Embryonic facial prominence (tissue), 1 donor: ENCODE data around the gene DOCK6.

Experiments used
- DNase-seq: peaks from one replicate; pipeline ENCODE4 v3.0.0-alpha.2; 2016; ENCODE audit errors: extremely low spot score

Gene DOCK6

DNA sequence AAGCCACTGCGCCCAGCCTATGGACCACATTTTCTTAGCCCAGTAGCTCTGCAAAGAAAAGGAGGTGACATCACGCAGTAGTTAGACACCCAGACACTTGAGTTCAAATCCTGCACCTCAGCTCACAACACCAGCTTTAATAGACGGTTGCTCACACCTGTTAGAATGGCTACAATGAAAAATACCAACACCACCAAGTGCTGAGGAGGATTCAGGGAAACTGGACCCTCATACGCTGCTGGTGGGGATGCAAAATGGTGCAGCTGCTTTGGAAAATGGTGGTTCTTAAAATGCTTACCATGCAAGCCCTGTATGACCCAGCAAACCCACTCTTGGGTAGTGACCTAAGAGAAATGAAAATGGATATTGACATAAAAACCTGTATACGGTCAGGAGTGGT is 11.7 kb upstream of the DOCK6 start:
- no peak for DNase-seq

DNA sequence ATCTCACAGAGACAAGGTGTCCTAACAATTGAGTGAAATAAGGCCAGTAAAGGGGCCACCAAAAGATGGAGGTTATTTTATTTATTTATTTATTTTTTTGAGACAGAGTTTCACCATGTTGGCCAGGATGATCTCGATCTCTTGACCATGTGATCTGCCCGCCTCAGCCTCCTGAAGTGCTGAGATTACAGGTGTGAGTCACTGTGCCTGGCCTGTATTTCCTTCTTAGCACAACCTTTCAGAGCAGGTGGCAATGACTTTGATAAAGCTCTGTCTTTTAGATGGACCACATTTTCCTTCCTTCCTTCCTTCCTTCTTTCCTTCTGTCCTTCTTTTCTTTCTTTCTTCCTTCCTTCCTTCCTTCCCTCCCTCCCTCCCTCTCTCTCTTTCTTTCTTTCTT is 11.0 kb upstream of the DOCK6 start:
- DNase-seq: no peak

DNA sequence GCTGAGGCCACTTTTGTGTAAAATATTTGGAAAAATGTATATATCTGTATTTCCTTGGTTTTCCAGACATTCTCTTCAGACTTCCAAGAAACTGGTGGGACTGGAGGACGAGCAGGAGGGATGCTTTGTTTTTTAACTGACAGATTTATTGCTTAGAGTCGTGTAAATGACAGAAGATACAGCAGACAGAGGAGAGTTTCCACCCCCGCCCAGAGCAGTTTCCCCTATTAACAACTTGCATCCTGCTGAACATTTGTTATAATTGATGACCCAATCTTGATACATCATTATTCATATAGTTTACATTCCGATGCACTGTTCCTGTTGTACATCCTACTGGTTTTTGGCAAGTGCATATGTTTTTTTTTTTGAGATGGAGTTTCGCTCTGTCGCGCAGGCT is 7.1 kb upstream of the DOCK6 start:
- no peak for DNase-seq

DNA sequence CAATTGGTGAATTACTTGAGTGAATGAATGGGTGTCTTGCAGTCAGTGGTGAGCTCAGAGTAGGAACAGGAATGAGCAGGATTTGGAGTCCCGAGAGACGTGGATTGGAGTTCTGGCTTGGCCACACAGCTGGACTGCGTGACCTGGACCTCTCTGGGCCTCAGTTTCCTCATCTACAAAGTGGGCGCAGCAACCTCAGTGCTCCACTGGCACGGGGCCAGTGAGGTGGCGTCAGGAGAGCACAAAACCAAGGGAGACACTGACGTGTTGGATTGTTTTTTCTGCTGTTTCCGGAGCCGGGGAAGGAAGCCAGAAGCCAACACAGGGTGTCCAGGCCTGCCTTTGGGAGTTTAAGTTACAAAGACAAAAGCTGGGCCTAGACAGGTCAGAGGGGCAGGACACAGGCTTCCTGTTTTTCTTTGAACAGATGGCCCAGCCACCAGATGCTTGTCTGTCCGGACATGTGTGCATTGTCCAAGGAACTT is 6.5 kb upstream of the DOCK6 start:
- DNase-seq: no peak

DNA sequence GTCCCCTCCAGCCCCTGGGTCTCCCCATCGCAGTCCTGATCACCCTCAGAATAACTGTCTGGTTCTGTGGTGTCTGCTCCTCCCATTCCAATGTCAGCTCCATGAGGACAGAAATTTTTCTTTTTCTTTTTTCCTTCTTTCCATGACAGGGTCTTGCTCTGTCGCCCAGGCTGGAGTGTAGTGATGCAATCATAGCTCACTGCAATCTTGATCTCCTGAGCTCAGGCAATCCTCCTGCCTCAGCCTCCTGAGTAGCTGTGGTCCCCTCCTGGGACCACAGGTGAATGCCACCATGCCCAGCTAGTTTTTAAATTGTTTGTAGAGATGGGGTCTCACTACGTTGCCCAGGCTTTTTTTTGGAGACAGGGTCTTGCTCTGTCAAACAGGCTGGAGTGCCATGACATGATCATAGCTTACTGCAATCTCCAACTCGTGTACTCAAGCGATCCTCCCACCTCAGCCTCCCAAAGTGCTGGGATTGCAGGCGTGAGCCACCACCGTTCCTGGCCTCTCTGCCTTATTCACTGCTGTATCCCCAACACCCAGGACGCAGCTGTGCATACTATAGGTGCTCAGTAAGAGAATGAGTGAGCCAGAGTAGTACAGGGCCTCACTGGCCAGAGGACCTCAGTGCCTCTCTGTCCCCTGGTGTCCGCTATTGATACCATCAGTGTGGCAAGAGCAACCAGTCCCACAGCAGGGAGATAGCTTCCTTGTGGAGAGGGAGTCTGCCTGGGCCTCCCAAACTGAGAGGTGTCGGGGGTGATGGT is 5.2 kb upstream of the DOCK6 start:
- DNase-seq: no peak

DNA sequence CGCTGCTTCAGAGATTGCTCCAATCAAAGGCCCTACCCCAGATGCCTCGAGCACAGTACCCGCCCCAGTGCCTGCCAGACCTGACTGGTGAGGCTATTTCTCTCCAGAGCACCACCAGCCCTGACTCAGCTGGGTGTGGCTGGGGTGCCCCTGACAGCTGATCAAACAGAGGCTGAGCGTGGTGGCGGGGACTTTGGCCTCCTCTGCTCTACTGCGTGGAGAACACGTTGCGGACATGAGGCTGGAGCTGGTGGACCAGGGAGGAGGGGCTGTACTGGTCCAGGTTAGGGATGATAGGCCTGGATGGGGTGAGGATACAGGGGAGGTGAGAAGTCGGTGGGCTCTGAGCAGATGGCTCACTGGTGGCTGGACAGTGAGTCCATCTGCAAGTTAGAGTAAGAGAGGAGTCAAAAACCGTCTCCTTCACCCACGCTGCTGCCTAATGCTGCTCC is 3.5 kb upstream of the DOCK6 start:
- DNase-seq: no peak

DNA sequence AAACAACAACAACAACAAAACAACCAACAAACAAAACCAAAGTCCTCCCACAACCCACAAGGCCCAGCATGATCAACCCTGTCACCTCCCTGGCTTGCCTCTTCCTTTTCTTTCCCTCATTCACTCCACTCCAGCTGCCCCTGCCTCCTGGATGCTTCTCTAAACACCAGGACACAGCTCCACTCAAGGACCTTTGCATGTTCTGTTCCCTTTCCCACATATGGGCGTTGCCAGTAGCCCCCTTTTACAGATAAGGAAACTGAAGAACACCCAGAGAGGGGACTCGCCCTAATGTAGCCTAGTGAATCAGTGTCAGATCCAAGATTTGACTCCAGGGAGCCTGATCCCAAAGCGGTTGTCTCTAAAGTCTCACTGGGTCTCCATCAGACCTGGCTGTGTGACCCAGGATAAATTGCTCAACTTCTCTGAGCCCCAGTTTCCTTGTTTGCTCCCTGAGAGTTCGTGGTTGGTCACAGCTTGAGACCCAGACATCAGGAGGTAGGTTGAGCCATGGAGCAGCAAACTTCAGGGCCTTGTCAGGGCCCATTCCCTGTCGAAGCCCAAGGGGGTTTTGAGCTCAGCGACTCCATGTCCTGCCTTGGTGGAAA is 3.0 kb upstream of the DOCK6 start:
- no peak for DNase-seq

DNA sequence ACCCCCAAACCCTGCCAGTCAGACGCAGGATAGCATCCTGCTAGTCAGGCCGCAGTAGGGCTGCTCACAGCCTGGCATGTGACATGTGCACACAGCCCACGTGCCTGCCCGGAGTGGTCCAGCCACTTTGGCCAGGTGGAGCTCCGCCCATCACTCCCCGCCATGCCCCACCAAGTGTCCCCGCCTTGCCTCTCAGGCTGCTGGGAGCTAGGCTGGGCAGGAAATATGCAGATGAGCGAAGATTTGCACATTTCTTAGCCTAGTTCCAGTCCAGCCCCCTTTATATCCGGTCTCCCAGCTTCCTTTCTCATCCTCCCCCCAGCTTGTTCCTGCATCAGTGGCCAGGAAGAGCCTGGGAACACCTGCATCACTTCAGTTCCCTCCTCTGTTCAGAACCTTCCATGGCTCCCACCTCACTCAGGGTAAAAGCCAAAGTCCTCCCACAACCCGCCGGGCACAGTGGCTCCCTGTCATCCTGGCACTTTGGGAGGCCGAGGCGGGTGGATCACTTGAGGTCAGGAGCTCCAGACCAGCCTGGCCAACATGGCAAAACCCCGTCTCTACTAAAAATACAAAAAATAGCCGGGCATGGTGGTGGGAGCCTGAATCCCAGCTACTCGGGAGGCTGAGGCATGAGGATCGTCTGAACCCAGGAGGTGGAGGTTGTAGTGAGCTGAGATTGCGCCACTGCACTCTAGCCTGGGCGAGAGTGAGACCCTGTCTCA is 2.3 kb upstream of the DOCK6 start:
- DNase-seq: no peak

DNA sequence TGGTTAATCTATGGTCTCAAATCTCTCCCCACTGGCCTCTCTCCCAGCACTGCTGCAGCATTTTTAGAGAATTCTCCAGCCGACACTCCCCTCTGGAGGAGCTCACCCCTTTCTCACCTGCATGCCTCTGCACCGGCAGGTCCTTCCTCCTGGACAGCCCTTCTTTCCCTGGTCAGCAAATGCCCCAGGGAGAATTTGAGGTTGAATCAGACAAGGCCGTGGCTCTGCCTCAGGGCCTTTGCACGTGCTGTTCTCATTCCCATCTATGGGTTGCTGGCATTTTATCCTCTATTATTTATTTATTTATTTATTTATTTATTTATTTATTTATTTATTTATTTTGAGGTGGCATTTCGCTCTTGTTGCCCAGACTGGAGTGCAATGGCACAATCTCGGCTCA is 1.4 kb upstream of the DOCK6 start:
- DNase-seq: no peak

DNA sequence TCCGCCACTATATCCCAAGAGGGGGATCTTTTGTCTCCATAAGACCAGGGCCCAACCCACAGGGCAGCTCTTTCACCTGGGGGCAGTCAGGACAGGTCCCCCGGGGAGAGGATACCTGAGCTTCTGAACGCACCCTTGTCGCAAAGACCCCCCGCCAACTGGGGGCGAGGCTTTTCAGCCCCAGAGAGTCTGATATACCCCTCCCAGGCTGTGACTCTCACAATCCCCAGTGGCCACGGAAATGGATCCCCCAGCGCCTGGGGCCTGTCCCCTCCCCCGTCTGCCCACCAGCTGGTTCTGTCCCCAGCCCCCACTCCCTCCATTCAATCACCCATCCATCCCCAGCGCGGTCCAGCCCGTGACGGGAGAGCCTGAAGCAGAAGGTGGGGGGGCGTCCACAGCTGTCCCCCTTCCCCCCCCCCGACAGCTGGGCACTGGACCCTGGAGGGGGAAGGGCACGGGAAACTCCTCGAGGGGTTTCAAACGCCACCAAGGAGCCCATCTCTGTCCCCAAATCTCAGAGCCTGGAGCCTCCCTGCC is 823 bp downstream of the DOCK6 start:
- no peak for DNase-seq

DNA sequence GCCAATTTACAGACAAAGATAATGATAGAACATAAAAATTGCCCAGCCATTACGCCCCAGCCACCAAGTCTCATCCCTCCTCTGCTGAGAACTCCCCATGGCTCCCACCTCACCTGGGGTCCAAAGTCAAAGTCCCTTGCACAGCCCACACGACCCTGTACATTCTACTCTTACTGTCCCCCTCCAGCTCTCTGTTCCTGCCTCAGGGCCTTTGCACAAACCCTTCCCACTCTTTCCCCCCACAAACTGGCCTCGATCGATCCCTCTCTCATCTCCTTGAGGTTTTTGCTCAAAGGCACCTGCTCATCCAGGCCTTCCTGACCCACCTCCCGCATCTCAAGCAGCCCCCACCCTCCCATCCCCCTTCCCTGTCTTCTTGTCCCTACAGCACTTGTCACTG is 1.3 kb downstream of the DOCK6 start:
- DNase-seq: no peak

DNA sequence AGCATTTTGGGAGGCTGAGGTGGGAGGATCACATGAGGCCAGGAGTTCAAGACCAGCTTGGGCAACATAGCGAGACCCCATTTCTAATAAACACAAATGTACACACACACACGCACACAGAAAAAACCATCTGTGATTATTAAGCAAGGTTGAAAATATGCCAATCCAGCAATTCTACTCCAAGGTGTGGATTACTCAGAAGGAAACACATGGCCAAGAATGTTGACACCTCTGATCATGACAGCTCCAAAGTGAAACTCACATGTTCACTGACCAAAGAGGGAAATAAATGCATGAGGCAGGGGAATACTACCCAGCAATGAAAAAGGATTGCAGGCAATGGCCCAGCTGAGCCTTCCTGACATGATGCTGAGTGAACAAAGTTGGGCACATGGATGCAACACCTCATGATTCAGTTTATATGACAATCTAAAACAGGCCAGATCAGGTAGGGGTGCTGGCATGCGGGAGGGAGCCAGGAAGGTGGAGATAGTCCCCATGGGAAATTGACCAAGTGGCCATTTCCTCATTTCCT is 4.4 kb downstream of the DOCK6 start:
- no peak for DNase-seq

DNA sequence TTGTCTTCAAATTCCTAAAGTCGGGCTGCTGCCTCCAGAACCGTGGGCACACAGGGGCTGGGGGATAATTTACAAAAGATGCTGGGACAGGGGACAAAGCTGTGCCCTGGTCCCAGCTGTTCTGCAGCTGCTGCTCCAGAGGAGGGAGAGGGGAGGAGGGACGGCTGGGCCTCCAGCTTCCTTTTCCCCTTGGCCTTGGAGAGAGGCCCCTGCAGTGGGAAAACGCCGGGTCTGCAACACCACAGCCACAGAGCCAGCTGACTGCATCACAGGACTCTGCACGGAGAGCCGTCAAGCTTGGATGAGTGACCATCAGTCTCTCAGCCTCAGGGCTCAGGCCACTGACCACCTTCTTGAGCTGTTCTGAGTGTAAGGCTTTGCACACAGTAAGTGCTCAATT is 6.1 kb downstream of the DOCK6 start:
- DNase-seq: no peak

DNA sequence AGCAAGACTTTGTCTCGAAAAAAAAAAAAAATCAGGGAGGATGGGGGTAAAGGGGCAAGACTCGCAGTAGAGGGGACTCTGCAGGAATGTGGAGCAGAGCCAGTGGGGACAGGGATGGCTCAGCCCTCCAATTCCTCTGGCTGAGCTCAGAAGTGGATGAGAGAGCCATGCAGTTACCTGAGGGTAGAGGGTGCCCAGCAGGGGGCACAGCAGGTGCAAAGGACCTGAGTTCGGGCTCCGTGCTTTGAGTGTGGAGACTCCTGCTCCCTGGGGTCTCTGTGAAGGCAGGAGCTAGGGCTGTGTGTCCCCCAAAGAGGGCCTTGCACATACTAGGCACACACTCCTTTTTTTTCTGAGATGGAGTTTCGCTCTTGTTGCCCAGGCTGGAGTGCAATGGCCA is 7.7 kb downstream of the DOCK6 start:
- DNase-seq: no peak

DNA sequence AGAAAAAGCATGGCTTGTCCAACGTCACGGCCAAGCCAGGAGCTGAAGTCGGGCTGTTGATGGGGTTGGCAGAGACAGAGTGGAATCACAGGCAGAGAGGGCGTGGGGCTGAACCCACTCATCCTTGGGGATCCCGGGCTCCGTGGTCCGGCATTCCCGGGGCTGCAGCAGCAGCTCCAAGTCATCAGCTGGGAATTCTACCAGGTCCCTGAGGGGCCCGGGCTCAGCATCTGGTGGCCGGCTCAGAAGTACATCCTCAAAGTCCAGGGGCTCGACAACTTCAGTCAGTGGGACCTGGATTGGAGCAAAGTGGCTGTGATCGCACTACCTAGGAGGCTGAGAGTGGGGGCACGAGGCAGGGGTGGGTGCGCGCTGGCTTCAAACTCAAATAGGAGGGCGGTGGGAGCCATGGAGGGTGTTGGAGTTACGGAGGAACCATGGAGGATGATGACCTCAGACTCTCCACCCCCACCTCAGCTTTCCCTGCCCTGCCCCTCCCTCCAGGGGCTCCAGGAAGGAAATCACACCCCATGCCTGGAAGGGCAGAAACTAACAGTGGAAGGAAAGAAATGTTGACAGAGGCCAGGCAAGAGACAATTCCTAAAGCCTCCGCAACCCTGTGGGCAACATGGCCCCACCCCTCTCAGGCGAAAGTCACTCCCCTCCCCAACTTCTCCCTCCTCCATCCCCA is 9.5 kb downstream of the DOCK6 start:
- no peak for DNase-seq

DNA sequence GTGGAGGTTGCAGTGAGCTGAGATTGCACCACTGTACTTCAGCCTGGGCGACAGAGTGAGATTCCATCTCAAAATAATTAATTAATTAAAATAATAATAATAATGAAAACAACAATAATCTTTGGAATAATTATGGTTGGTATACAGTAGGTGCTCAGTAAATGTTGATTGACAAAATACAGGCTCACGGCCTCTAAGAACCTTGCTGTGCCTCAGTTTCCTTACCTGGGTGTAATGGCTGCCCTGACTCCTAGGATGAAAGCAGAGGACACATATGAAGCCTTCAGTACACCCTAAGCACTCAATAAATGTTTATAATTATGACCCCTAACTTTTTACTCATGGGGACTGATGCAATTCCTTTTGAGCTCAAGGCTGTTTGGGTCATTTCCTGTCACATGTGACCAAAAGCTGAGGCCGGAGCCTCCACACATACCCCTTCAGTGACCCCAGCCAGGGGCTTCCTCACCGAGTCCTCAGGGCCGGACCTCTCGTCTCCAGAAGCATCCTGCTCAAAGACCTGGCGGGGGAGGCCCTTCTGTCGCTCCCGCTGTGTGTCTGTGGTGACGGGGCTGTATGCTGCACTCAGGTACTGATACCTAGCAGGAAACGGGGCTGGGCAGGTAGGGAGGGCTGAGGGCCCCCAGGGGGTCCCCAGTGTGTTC is 10.5 kb downstream of the DOCK6 start:
- no peak for DNase-seq

DNA sequence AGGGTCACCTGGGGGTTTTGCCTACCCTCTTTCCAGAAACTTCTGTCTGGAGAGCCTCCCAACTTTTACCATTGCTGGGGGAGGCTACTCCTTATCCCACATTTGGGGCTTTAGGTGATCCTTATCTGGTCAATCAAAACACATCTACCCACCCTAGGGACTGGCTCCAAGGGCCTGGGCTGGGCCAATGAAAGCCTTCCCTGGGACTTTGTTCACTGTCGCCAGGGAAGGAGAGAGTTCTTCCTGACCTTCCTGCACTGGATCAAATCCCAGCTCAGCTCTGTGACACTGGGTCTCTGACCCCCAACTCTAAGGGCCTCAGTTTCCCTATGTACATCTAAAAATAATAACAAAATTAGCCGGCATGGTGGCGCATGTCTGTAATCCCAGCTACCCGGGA is 11.1 kb downstream of the DOCK6 start:
- DNase-seq: no peak

DNA sequence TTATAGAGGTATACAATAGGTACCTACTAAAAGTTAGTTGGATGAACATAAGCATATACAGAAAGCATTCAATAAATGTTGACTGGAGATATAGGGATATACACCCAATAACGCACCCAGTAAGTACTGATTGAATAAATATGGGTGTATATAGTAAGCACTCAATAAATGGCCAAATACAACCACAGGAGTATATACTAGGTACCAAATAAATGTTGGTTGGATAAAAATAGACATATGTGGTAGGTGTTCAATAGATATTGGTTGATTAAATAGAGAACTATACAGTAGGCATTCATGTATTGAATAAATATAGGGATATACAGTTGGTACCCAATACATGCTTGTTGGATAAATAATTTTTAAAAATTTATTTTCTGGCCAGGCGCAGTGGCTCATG is 13.5 kb downstream of the DOCK6 start:
- DNase-seq: no peak

DNA sequence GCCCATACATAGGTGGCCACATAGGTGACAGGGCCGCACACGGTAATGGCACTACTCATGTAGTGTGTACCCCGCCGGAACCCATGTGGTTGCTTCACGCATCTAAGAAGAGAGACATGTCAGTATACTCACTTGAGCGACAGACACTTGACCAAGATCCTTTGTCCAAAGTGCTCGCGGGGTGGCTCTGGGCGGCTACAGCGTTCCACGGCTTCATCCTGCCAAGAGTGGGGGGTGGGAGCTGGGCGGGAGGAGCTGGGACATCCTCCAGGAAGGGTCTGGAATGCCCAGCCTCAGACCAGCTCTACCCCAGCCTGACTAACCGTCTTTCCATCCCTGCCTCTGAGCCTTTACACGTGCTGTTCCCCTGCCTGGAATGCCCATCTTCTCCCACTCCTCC is 14.4 kb downstream of the DOCK6 start:
- DNase-seq: no peak

DNA sequence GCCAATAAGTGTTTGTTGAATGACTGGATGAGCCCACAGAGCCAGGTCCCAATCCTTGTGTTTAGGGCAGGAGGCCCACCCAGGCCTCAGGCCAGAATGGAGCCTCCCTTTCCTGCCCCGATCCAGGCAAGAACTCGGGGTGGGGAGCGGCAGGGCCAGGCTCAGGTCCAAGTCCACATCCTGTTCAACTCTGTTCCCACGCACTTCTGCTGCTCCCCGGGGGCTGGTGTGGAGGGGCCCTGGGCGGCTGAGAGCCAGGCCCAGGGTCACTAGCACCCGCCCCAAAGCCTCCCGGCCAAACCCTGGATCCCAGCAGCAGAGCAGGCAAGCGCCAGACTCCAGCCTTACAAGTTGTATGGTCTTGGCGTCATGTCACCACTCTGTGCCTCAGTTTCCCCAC is 14.9 kb downstream of the DOCK6 start:
- DNase-seq: no peak

DNA sequence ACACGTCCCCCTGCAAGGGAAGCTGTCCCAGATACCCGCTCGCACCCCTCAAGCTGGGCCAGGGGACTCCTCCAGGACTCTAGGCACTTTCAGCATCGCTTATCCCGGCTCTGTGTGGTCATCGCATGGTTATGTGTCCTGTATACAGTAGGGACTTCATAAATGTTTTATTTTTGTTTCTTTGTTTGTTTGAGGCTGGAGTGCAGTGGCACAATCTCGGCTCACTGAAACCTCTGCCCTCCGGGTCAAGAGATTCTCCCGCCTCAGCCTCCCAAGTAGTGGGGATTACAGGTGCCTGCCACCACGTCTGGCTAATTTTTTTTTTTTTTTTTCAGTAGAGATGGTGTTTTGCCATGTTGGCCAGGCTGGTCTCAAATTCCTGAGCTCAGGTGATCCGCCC is 15.4 kb downstream of the DOCK6 start:
- no peak for DNase-seq
